ENCODE measurements around the gene LMX1A.

LMX1A gene

DNA sequence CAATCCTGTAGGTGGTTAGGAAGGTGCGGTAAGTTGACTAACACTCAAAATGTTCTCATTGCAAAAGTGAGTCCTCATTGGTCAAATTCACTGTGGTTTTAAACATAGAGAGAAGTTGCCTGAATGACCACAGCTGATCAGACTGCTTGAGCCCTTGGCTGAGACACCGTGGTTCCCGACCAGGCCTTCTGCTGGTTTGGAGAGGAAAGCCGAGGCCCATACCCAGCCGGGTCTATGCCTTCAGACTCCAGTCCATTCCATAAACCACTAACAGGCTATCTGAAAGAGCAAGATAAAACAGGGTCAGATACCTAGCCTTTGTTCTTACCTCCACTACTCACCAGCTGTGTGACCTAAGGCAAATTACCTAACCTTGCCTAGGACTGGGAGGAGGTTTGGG lies 133.9 kb downstream of the LMX1A start:
- DNase-seq (ENCODE audit: low read depth in 2 of 2) = no peak

DNA sequence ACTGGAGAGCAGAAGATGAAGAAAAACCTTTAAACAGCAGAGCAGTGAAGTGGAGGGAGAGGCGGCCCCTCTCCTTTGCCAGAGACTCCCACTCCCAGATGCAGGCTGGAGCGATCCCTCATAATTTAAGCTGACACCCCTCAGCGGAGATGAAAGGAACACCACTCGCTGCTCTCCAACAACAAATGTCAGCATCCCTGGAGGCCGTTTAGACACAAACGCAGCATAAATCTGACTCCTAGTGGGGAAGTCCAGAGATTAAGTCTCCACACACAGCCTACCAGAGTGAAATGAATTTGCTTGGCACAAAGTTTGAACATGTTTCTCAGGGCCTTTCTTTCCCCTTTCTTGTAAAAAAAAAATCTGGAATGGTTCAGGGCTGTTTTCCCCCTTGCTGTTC lies 137.8 kb downstream of the LMX1A start:
- no peak for DNase-seq (ENCODE audit: low read depth in 2 of 2)

DNA sequence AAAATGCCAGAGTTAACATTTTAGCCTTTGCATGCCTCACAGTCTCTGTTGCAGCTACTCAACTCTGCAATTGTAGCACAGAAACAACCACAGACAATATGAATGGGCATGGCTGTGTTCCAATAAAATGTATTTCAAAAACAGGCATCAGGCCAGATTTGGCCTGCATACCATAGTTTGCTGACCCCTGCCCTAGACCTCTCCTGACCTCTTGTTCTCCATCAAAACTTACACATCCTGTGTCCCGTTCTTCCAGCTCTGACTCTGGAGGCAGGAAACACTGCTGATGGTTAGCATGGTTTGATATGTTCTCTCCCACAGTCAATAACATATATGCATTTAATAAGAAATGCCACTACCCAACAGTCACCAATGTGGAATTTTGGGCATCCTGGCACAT lies 138.6 kb downstream of the LMX1A start:
- no peak for DNase-seq (ENCODE audit: low read depth in 2 of 2)

DNA sequence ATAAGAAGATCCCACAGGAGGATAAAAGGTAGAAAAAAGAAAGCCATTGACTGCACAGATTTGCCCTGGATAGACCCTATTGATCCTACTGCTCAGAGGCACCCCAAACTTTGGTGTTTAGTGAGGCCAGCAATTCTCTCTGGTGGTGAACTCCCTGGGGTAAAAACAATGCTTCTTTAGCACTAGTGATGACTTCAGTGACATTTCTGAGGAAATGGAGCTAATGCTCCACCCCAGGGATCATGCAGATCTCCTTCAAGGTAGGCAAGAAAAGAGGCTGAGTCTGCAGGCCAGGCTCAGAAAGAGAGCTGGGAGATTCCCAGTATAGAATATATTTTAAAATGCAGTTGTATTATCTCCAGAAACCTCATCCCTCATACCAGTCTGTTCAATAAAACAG lies 140.3 kb downstream of the LMX1A start:
- DNase-seq (ENCODE audit: low read depth in 2 of 2) = no peak

DNA sequence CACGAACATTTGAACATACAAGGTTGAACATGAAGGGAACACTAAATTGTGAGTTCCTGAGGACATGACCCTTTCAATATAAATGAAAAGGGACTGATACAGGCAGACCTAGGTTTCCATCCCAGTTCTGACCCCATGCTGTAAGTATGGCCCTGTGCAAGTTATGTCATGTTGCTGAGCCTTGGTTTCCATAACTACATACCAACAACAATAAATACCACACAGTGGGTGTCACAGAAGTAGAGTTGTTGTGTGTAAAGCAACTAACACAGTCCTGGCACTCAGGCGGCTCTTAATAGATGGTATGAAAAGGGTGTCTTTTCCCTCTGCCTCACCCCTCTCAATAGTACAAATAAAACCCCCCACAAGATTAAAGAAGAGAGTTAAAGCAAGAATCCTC lies 140.8 kb downstream of the LMX1A start:
- DNase-seq (ENCODE audit: low read depth in 2 of 2) = no peak

DNA sequence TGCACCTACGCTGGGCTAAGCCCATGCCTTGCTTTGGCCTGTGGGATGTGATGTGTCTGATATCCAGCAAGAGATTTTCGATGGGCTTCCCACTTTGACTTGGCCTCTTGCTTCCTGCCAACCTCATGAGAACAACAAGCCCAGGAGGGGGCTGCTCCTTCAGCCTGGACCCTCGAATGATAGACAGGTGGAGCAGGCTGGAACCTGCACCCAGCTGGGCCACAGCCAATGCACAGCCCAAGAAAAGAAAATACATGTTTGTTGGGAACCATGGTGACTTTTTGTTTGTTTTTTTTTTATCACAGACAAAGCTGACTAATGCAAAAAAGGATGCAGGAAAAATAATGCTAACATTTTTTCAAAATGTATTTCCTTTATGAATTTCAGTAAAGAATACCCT lies 144.3 kb downstream of the LMX1A start:
- no peak for DNase-seq (ENCODE audit: low read depth in 2 of 2)

DNA sequence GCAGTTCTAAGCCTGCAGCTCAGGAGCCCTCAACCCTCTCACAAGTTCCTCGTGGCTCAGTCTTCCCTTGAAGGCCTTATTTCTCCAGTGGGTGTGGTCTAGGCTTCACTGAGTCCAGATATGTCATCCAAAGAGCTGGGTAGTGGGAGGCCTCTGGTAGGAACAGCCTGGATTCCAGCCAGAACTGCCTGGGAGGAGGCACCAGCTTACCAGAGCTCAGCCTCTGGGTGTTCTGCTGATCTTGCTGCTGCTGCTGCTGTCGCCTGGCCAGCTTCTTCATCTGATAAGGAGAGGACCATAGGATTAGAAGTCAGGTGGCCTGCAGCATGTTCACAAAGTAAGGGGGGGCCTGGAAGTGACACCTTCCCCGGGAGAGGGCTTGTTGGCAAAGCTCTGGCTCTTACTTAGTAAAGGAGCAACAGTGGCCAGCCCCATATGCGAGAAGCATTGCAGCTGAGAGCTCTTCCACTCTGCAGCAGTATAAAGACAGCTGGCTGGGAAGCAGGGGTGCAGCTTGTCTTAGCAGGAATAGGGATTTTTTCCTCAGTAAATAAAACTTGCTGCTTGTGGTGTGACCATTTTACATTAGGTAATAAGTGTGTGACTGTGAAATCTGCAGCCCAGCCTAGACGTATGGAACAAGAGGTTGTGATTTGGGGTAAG lies 148.5 kb downstream of the LMX1A start:
- DNase-seq (ENCODE audit: low read depth in 2 of 2) = no peak

DNA sequence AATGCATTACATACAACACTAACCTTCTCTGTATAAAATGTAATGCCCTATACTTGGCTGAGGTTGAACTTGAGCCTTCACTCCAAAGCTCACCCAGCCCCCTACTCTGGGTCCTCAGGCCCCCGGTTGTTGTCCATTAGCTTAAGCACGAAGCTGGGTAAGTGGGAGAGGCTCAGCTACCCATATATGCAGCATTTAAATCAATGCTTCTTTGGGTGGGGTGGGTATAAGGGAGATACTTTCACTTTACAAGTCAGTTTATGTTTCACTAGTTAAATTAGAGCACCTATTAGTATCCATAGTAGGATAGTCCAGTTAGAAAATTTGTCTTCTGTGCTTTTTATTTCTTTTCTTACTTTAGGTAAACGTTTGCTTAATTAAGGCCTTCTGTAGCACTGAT lies 151.4 kb downstream of the LMX1A start:
- no peak for DNase-seq (ENCODE audit: low read depth in 2 of 2)

DNA sequence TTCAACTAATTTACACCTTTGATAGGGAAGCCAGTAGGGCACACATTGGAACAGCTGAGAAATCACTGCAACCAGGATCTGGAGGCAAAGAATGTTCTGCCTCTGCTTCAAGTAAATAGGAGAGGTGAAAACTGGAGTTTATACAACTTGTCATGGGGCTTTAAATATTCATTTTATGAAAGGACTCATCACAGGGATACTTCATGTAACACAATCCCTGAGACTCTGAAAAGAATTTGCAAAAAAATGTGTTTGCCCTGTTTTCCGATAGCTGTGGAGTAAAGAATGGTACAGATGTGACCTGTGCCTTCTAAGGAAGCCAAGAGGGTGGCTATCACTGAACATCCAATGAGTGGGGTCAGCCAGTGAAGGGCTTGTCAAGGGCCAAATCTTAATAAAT lies 152.0 kb downstream of the LMX1A start:
- DNase-seq (ENCODE audit: low read depth in 2 of 2) = no peak

DNA sequence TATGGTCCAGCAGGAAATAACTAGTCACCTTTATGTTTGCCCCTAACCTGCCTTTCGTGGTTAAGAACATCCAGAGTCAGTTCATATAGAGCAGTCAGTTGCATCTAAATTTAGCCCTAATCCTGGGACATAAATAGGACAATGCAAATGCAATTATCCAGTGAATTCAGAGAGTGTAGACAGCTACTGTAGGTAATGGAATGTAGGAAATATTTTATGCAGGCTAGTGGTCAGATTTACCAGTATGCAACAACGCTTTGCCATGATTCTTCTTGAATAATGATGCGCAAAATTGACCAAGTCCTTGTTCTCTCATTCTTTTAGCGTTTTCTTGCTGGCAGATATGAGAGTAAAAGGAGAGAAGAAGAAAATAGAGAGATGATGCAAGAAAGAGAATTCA lies 165.4 kb downstream of the LMX1A start:
- no peak for DNase-seq (ENCODE audit: low read depth in 2 of 2)

DNA sequence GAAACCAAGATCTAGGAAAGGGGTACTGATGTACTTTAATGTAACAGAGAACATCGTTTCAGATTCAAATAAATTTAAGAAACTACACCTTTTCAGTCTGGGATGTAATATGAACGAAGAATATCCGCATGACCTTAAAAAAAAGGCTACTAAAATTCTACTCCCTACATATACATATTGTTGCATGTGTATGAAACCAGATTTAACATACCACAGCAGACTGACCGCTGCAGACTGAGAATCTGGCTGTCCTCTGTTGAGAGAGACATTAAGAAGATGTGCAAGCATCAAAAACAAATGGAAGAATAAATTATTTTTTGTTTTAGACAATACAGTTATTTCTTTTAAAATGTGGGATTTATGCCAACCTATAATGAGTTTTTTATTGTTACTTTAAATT lies 166.6 kb downstream of the LMX1A start:
- no peak for DNase-seq (ENCODE audit: low read depth in 2 of 2)

DNA sequence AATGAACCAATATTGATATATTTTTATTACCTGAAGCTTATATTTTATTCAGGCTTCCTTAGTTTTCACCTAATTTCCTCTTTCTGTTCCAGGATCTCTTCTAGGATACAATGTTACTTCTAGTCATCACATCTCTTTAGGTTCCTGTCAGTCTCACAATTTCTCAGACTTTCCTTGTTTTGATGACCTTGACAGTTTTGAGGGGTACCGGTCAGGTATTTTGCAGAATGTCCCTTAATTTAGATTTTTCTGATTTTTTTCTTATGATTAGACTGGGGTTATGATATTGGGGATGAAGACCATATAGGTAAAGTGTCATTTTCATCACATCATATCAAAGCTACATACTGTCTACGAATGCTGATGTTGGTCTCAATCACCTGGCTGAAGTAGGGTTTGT lies 167.5 kb downstream of the LMX1A start:
- DNase-seq (ENCODE audit: low read depth in 2 of 2) = no peak

DNA sequence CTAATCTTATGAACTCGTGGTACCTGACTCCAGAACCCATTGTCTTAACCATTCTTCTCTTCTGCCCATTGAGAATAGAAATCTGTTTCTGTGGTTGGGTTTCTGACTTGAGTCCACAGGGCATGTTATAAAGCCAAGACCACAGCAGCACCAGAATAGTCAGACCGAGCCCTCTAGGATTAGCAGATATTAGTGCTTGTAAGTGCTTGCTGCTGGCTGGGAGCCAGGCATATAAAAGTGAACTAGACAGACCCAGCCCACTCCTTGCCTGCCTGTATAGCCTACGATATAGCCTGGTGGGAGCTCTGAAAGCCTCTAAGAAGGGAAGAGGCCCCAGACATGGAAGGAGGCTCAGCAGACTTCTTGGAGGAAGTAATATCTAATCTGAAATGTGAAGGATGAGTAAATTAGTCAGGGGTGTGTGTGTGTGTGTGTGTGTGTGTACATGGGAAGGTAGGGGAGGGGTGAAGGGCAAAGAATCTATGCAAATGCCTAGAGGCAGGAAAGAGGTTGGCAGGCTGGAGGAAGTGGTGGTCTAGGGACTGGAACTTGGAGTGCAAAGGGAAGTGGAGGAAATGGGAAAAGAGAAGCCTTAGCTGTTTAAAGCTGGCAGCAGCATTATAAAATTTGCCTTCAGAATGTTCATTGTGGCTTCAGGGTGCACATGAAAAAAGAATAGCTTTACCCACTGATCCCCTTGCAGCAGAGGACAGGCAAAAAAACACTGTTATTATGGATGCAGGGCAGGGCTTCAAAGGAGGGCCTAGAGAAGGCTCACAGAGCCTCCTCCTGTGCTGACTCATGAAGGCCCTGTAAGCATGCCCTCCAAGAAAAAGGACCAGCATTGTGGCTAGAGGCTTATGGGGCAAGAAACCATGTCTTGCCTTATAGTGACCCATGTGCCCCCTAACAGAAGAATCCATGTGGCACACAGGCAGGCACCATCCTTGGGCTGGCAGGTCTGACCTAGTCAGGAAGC lies 169.2 kb downstream of the LMX1A start:
- DNase-seq (ENCODE audit: low read depth in 2 of 2) = no peak

DNA sequence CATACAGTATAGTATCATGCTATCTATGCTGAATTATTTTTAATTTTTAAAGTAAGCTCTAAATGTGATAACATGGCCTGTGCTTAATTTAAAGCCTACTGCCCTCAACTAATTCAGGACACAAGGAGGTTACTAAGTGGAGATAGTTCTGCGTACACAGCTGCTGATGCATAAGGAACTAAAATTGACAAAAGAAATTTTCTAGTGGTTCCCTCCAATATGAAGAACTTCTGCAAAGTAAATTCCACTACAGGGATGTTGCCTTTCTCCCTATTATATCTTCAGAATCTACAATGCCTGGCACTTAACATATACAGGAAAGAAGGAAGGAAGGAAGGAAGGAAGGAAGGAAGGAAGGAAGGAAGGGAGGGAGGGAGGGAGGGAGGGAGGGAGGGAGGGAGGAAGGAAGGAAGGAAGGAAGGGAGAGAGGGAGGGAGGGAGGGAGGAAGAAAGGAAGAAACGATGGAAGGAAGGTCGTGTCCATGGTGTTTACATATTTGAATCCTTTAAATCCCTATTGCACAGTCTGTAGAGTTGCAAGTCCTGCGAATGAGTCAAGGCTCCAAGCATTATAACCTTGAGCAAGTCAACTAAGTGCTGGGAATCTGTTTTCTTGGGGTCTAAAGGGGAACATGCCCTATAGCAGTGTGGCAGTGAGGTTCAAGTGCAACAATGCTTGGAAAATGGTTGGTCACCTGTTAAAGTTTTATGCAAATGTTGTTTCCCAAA lies 171.2 kb downstream of the LMX1A start:
- no peak for DNase-seq (ENCODE audit: low read depth in 2 of 2)

DNA sequence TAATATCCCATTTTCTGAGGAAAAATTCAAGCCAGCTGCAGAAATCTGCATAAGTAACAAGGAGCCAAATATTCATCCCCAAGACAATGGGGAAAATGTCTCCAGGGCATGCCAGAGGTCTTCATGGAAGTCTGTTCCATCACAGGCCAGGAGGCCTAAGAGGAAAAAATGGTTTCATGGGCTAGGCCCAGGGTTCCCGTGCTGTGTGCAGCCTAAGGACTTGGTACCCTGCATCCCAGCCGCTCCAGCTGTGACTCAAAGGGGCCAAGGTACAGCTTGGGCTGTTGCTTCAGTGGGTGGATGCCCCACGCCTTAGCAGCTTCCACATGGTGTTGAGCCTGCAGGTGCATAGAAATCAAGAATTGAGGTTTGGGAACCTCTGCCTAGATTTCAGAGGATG lies 173.5 kb downstream of the LMX1A start:
- no peak for DNase-seq (ENCODE audit: low read depth in 2 of 2)

DNA sequence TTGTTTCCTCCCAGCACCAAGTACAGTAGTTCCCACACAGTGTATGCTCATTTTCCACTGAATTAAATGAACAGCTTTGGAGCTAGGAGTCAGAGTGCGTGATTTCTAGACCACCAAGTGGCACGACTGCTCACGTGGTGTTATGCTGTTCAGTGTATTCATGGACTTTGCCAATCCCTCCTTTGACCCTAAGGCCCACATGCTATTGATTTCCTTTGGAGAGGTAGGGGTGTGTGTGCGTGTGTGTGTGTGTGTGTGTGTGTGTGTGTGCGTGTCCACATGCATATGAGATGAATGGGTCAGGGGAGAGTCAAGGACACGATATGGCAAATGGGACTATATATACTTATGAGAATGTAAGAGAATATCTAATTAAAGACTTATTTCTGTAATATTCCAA lies 177.2 kb downstream of the LMX1A start:
- DNase-seq (ENCODE audit: low read depth in 2 of 2) = no peak

DNA sequence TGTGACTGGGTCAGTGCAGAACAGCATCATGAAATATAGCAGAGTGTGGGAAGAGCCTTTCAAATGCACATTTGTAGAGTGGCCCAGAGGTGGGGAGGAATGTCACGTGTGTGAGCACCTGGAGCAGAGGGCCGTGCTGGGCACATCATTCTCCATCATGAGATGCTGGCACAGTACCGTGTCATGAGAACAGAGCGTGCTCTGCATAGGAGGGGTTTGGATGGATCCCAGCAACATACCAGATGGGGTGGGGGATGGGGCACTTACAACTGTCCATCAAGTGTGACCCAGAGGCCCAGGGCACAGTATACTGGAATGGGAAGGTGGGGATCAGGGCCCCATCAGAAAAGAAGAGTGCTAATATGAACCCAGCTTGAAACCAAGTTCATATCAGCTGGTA lies 182.0 kb downstream of the LMX1A start:
- no peak for DNase-seq (ENCODE audit: low read depth in 2 of 2)

DNA sequence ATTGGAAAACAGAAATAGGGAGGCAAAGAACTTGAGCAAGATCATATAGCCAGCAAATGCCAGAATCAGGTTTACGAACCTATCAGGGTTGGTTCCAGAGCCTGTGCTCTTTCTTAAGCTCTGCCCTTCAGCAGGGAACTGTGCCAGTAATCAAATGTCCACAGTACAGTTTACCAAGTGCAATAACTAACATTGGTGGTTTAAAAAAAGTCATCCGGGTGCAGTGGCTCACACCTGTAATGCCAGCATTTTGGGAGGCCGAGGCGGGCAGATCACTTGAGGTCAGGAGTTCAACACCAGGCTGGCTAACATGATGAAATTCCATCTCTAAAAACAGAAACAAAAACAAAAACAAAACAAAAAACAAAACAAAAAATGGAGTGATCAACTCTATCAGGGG lies 182.7 kb downstream of the LMX1A start:
- no peak for DNase-seq (ENCODE audit: low read depth in 2 of 2)

DNA sequence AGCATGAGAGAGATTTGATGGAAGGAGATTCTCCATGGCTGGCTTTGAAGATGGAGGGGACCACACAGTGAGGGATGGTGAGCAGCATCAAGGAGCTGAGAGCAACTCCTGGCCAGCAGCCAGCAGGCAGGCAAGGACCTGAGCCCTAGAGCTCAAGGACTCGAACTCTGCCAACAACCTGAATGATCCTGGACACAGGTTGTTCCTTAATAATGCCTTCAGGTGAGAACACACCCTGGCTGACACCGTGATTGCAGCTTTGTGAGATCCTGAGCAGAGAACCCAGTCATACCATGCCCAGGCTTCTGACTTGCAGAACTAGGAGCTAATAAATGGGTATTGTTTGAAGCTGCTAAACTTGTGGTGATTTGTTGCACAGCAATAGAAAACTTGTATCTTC lies 183.1 kb downstream of the LMX1A start:
- no peak for DNase-seq (ENCODE audit: low read depth in 2 of 2)

DNA sequence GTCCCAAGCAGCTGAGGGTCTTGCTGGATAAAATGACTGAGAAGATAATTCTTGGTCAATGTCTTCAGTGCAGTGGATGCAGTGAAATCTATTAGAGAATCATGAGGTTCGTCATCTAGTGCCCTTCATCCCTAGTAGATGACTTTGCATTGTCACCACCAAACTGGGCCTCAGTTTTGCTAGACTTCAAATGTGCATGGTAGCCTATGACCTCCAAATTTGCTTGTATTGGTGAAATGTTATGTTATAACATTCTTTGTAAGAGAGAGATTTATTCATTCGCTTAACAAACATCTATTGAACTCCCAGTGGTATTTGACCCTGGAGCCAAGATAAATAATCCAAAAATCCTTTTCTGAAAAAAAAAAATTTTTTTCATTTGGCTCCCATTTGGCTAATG lies 183.8 kb downstream of the LMX1A start:
- DNase-seq (ENCODE audit: low read depth in 2 of 2) = no peak

DNA sequence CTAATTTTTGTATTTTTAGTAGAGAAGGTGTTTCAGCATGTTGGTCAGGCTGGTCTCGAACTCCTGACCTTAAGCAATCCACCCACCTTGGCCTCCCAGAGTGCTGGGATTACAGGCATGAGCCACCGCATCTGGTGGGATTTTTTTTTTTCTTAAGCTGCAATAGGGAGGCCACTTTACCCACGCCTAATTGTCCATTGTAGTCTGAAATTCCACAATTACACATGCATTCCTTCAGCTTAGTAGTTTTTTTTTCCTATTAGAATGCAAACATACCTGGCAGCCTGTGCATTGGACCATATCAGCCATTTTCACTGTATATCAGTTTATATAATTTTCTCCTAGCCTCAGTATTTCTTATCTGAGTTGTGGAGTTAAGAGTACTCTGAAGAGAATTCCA lies 186.8 kb downstream of the LMX1A start:
- DNase-seq (ENCODE audit: low read depth in 2 of 2) = no peak

DNA sequence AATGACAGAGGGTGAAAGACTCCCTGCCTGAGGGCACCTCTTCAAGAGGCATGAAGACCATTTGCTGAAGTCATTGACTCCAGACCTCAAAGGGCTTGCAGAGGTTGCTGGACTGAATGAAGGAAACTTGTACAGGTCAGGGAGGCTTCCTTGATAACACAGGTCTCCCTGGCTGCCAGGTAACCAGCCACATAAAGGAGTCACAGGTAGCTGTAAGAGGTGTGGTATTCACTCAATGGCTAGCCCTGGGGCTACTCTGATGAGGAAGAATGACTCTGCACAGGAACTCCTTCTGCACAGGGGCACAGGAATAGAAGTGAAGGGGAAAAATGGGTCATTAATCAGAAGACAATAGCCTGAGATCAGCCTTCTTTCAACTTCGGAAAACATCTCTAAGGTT lies 187.5 kb downstream of the LMX1A start:
- no peak for DNase-seq (ENCODE audit: low read depth in 2 of 2)

DNA sequence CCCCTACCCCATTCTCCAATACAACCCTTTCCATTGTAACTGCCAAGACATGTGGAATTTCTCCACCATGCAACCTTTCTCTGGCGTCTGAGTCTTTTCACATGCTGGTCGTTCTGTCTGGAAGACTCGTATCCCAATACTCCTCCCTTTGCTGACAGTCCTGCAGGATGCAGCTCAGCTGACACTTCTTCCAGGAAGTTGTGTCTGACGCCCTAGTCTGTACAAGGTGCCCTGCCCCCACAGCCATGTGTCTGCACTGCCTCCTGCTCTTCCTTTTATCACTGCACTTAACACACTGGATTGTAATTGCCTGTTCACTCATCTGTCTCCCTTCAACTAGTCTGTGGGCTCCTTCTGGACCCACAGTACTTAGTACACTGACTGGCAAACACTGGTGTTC lies 188.0 kb downstream of the LMX1A start:
- no peak for DNase-seq (ENCODE audit: low read depth in 2 of 2)
